SU-DHL-6 (cell line): ENCODE data around the gene SETD2.
"Not testable (repeated sequence)": the region's sequence is repeated elsewhere in the genome, so short reads cannot be mapped to it uniquely, and the experiment has no call there.

Experiments used
- H2AFZ ChIP-seq: fragments of 200-600 bp; sonication (generic); 2 replicates; pipeline ENCODE4 v1.6.1; 2014; ENCODE audit warnings: low read depth, mild to moderate bottlenecking, moderate library complexity, mixed read lengths, antibody characterized with exemption, low read length; ENCODE audit not compliant: severe bottlenecking
- H3F3A ChIP-seq: fragments of 200-600 bp; shearing (Covaris generic); 2 replicates; pipeline ENCODE4 v1.6.0; 2016; ENCODE audit warnings: antibody characterized with exemption, mild to moderate bottlenecking; ENCODE audit not compliant: insufficient read depth
- H3K27ac ChIP-seq: fragments of 200-600 bp; sonication (generic); 2 replicates; pipeline ENCODE4 v1.5.1; 2016; ENCODE audit warnings: low read depth, mild to moderate bottlenecking, low read length, moderate library complexity, mixed read lengths
- H3K27me3 ChIP-seq: fragments of 200-600 bp; sonication (generic), shearing (Covaris generic); 2 replicates; pipeline ENCODE4 v1.6.0; 2014; ENCODE audit warnings: mild to moderate bottlenecking, low read length
- H3K36me3 ChIP-seq: fragments of 200-600 bp; sonication (generic); 2 replicates; pipeline ENCODE4 v1.6.1; 2014; ENCODE audit warnings: mild to moderate bottlenecking, low read length, mixed read lengths
- H3K4me2 ChIP-seq: fragments of 300-600, 200-600 bp; shearing (Covaris generic), sonication (generic); 2 replicates; pipeline ENCODE4 v1.6.0; 2014; ENCODE audit warnings: low read length, low read depth, mild to moderate bottlenecking; ENCODE audit not compliant: poor library complexity, severe bottlenecking
- H3K4me3 ChIP-seq: fragments of 200-600 bp; sonication (generic); 2 replicates; pipeline ENCODE4 v1.5.1; 2014; ENCODE audit warnings: antibody characterized with exemption, low read length, mild to moderate bottlenecking, mixed read lengths; ENCODE audit not compliant: insufficient read depth, poor library complexity, severe bottlenecking
- H3K79me2 ChIP-seq: fragments of 200-600 bp; sonication (generic); 2 replicates; pipeline ENCODE4 v1.6.1; 2014; ENCODE audit warnings: mild to moderate bottlenecking, low read length, moderate library complexity; ENCODE audit not compliant: insufficient read depth
- H3K9ac ChIP-seq: fragments of 200-600 bp; sonication (generic); 2 replicates; pipeline ENCODE4 v1.7.0; 2014; ENCODE audit warnings: mild to moderate bottlenecking, low read length
- H3K9me2 ChIP-seq: fragments of 200-600 bp; sonication (generic); replicated peaks from 2 replicates; pipeline ENCODE4 v1.6.1; 2014; ENCODE audit warnings: low read length; ENCODE audit not compliant: insufficient read depth
- H3K9me3 ChIP-seq: fragments of 200-600 bp; sonication (generic); 2 replicates; pipeline ENCODE4 v1.6.1; 2014; ENCODE audit warnings: low read length, mixed read lengths; ENCODE audit not compliant: insufficient read depth
- H4K20me1 ChIP-seq: fragments of 200-600 bp; sonication (generic); 2 replicates; pipeline ENCODE4 v1.6.1; 2014; ENCODE audit warnings: low read depth, mild to moderate bottlenecking, antibody characterized with exemption, low read length, moderate library complexity, mixed read lengths
- CTCF ChIP-seq: fragments of 200-600 bp; sonication (generic); IDR thresholded peaks from one replicate; pipeline ENCODE4 v1.5.1; 2017; ENCODE audit warnings: antibody characterized with exemption, mild to moderate bottlenecking, low read length, moderate library complexity; ENCODE audit not compliant: insufficient read depth, poor library complexity, severe bottlenecking
- EZH2phosphoT487 ChIP-seq: fragments of 200-600 bp; sonication (generic), shearing (Covaris generic); conservative IDR thresholded peaks from 2 replicates; pipeline ENCODE4 v1.6.1; 2018; ENCODE audit warnings: mild to moderate bottlenecking, antibody characterized with exemption, low read length, moderate library complexity, mixed read lengths

The SETD2 gene

DNA sequence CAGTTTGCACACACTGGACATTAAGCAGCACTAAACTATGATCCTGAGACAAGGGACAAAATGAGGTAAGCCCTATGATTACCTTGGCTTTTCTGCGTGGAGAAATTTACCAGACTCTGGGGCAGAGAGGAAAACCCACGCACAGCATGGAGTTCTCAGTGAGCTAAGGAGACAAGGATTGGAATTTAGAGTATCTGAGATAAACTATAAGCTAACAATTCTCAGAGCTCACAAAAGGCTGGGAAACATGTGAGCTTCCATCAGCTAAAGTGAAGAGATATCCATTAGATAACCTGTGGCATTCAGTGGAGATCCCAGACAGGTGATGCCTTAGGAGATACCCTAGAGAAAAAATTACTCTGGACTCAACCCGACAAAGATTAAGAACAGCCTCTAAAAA is 135.8 kb downstream of the SETD2 start:
- Histone ChIP-seq H3K9me3 (no peaks in the 10 kb centered on the region), H3K27me3 (no peaks in the 10 kb centered on the region), H3K4me3 (no peak overlapping the region), H3K9me2 (no peaks in the 10 kb centered on the region), H3F3A (peaks cover 4% of the 10 kb centered on the region; the same call in 1 of the 2 replicates), H4K20me1 (no peaks in the 10 kb centered on the region), H3K79me2 (peaks cover 31% of the 10 kb centered on the region; the same call in 1 of the 2 replicates), H3K27ac (no peak overlapping the region), H2AFZ (no peak overlapping the region), H3K36me3 (peaks cover 7% of the 10 kb centered on the region; the same call in 1 of the 2 replicates), H3K9ac (no peak overlapping the region), H3K4me2 (no peak overlapping the region)
- TF ChIP-seq CTCF: no peak
- no peak for TF ChIP-seq EZH2phosphoT487

DNA sequence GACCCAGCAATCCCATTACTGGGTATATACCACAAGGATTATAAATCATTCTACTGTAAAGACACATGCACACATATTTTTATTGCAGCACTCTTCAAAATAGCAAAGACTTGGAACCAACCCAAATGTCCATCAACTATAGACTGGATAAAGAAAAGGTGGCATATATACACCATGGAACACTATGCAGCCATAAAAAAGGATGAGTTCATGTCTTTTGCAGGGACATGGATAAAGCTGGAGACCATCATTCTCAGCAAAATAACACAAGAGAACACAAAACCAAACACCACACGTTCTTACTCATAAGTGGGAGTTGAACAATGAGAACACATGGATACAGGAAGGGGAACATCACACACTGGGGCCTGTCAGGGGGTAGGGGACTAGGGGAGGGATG is 137.5 kb downstream of the SETD2 start:
- not testable (repeated sequence) for H4K20me1 ChIP-seq, H3K27me3 ChIP-seq, H3K27ac ChIP-seq, H3K4me3 ChIP-seq, H2AFZ ChIP-seq, H3F3A ChIP-seq, H3K9me3 ChIP-seq, H3K4me2 ChIP-seq, H3K9me2 ChIP-seq, H3K9ac ChIP-seq, H3K36me3 ChIP-seq
- H3K79me2 ChIP-seq: peaks cover 31% of the 10 kb centered on the region; the same call in 1 of the 2 replicates

GRCh38 chr3:47024932-47025331 is 139.0 kb downstream of the SETD2 start:
- TF ChIP-seq CTCF (no peak), EZH2phosphoT487 (no peak)
- Histone ChIP-seq H2AFZ (no peak overlapping the region), H3K9me2 (no peaks in the 10 kb centered on the region), H3K9ac (no peak overlapping the region), H3K9me3 (no peaks in the 10 kb centered on the region), H3K4me2 (no peak overlapping the region), H3K27ac (no peak overlapping the region), H3K4me3 (no peak overlapping the region), H3K36me3 (0 out of 2 replicates have a peak, but pooled peaks cover 2% of the 10 kb centered on the region), H3K27me3 (no peaks in the 10 kb centered on the region), H4K20me1 (no peaks in the 10 kb centered on the region), H3K79me2 (peaks cover 31% of the 10 kb centered on the region; the same call in 1 of the 2 replicates), H3F3A (0 out of 2 replicates have a peak, but pooled peaks cover 4% of the 10 kb centered on the region)

GRCh38 chr3:47022641-47023071 is 141.3 kb downstream of the SETD2 start:
- H3K36me3 ChIP-seq: no peaks in the 10 kb centered on the region
- no peak overlapping the region for H3K4me3 ChIP-seq
- no peak overlapping the region for H3K27ac ChIP-seq
- no peak overlapping the region for H3K4me2 ChIP-seq
- no peaks in the 10 kb centered on the region for H3K9me3 ChIP-seq
- H3K9ac ChIP-seq: no peak overlapping the region
- TF ChIP-seq EZH2phosphoT487 (no peak), CTCF (no peak)
- H3K79me2 ChIP-seq: peaks cover 18% of the 10 kb centered on the region; the same call in 1 of the 2 replicates
- no peaks in the 10 kb centered on the region for H3K27me3 ChIP-seq
- no peaks in the 10 kb centered on the region for H3F3A ChIP-seq
- no peak overlapping the region for H2AFZ ChIP-seq
- H4K20me1 ChIP-seq: no peaks in the 10 kb centered on the region
- H3K9me2 ChIP-seq: no peaks in the 10 kb centered on the region
